CD4-positive, alpha-beta T cell treated with Interleukin-6 for 4 hours (primary cell): ENCODE data around the gene SSR4.
"Not testable (repeated sequence)": the region's sequence is repeated elsewhere in the genome, so short reads cannot be mapped to it uniquely, and the experiment has no call there.

ENCODE experiments used
- DNase-seq: peaks from one replicate; pipeline ENCODE4 v3.0.0-alpha.2; 2020; ENCODE audit warnings: mixed read lengths

Gene SSR4

DNA sequence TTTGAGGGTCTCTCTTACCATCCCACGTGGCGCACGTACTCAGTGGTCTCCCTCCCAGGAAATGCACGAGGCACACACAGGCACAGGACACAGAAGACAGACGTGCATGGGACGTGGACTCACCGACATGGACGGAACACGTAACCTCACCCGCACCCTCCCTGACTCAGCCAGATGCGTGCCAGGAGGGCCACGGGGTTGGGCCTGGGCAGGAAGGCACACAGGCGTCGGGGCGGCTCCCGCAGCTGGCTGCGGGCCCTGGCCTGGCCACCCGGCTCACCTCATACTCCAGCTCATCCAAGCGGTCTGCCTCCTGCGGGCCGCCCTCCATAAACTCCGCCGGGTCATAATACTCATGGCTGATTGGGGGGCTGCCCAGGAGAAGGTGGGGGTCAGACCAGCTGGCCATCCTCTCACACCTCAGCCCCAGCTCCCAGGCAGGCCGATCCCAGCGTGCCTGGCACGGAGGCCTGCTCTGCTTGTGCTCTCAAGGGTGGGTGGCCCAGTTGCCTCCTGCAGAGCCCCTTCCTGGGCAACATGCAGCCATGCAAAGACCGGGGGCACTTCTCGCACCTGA is 12.6 kb downstream of the SSR4 start:
- no peak for DNase-seq

DNA sequence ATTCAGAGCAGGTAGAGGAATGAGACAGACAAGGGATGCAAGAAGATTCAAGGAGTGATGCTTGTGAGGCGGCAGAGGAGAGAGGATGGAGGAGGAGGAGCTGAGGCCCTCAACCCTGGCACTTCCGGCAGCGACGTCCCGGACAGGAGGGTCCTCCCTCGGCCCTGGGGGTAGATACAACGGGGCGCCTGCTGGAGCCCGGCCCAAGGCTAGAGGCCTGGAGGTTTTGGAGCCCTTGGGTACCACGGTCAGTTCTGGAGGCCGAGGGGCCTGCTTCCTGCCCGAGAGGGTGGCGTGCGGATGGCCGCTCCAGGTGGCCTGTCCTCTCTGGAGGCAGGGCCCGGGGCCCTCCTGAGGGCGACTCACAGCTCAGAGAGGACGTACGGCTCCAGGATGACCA is 13.5 kb downstream of the SSR4 start:
- no peak for DNase-seq

DNA sequence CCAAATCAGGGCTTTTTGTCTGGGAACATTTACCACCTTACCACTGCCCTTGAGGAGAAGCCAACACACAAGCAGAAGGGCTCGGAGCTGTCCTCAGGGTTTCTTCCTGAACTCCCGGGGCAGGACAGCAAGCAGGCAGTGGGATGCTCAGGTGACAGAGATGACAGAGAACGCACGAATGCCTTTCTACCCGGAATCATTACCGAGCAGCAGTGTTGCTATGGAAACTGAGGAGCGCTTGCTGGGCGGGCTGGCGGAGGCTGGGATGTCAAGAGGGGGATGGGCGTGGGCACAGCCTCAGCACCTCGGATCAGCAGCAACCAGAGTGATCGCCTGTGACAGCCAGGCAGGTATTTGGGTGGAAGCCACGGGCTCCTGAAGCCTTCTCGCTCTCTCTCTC is 17.8 kb downstream of the SSR4 start:
- DNase-seq = no peak

DNA sequence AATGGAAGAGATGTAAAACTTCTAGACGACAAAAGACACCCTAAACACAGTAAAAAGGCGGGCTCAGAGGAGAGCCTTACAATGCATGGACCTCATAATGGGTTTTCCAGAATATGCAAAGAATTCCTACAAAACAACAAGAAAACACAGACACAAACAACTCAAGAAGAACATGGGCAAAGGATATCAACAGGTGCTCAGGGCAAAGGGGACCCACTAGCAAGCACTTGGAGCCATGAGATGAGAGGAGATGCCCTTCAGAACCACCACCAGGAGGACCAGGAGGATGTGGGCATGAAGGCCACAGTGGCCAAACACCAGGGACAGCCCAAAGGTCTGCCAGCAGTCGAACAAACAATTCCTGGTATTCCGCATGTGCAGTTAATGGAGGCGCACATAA is 18.7 kb downstream of the SSR4 start:
- DNase-seq = no peak

DNA sequence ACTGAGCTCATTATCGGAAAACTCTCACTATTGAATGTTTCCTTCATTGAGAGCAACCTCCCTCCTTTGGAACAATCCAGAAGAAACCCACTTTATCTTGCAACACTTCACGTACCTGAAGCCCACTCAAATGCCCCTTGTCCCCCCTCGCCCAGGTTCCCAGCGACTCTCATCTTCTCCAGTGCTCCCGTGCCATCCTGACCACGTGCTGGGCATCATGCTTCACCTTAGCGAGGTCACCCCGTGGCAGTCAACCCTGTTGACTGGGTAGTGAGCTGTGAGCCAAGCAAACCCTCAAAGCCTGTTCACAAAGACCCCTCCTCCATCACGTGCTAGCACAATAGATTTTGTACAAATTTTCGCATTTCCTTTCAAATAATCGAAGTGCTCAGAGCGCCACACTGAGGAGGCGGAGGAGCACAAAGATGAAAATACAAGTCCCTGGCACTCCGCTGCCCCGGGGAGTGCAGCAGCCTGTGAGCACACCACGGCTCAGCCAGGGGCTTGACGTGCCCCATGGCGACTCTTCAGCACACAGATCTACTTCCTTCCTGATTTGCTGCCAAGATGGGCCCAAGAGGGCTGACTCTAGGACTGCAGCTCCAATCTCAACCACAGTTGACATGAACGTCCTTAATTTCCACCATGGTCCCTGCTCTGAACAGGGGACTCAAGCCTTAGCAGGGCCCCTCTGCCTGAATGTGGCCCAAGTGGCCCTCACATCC is 20.3 kb downstream of the SSR4 start:
- no peak for DNase-seq

DNA sequence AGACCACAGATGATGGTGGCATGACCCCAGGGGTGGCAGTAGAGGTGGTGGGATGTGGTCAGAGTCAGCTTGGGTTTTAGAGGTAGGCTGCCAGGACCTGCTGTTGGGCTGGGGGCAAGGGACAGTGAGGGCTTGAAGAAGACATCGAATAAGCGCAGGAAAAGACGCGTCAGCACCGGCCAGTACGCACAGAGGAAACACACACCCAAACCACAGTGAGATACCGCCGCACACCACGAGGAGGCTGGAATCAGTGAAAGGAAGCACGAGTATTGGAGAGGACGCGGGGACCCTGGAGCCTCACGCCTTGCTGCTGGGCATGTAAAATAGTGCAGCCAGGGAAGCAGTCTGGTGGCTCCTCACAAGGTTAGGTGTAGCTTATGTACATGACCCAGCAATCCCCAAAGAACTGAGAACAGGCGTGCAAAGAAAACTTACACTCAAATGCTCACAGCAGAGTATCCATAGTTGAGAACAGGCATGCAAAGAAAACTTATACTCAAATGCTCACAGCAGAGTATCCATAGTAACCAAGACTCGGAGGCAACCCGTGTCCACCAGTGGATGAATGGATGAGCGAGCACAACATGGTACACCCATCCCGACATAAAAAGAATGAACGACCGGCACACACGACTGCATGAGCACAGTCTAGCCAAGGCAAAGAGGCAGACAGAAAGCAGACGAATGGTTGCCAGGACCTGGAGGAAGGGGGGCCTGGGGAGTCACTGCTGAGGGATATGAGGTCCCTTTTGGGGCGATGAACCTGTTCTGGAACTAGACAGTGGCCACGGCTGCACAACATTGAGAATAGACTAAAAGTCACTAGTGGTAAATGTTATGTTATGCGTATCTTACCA is 22.6 kb downstream of the SSR4 start:
- DNase-seq = peak; percentile 53

DNA sequence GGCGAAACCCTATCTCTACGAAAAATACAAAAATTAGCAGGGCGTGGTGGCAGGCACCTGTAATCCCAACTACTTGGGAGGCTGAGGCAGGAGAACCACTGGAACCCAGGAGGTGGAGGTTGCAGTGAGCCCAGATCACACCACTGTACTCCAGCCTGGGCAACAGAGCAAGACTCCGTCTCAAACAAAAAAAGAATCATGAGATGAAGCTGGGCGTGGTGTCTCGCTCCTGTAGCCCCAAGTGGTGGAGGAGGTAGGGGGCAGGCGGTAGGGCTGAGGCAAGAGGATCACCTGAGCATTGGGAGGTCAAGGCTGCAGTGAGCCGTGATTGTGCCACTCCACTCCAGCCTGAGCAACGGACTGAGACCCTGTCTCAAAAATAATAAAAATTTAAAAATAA is 23.6 kb downstream of the SSR4 start:
- not testable (repeated sequence) for DNase-seq

DNA sequence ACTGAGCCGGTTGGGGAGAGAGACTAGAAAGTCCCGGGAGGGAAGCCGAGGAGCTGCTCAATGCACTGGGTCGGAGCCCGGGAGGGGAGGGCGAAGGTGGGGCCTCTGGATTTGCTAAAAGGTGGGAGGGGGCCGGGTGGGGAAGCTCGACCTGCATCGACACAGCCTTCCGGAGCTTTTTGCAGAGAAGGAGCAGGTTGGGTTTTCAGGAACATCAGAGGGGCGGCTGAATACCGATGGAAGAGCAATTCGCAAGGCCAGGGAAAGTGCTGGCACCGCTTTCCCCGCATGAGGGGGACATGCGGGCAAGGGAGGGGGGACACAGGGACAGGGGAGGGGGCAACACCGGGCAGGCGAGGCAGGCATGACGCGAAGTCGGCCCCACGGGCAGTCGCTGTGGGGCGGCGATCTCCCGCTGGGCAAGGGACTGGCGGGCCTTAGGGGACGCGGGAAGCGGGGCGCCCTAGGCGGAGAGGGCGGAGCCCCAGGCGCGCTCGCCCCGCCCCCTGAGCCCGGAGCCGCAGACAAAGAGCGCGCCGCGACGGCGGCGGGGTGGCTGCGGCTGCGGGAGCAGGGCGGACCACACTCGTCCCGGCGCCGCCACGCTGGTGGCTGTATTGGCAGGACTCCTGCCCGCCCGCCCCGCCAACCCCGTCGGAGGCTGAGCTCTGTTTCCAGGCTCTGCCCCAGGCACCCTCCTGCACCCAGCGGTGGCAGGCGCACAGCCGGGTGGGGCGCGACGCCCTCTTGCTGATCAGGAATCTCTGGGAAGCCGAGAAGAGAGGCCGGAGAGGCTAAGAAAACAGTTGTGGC is 24.3 kb downstream of the SSR4 start:
- DNase-seq = peak; percentile 73

DNA sequence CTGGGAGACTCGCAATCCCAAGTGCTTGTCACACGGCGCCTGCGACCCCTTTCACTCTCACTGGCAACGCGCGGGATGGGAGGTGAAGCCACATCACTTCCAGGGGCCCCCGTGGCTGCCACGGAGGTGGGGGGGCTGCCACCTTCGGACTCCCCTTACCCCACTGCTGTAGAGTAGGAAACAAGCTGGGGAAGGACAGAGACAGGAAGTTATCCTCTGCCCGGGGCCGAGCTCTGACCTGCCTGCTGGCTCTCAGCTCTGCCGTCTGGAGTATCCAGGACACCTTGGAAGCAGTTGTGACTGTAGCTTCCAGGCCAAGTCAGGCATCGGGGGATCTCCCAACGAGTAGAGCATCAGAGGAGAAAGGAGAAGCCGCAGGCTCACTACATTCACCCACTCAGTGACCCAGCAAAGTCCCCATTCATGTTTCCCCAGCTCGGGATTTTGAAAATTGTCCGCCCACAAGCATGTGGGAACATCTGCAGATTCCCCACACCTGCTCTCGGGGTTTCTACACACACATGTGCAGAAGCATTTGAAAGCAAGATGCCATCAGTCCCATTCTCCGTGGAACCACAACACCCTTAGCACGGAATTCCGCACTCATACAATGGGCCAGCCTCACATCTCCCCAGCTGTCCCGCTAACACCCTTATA is 25.0 kb downstream of the SSR4 start:
- DNase-seq = no peak

DNA sequence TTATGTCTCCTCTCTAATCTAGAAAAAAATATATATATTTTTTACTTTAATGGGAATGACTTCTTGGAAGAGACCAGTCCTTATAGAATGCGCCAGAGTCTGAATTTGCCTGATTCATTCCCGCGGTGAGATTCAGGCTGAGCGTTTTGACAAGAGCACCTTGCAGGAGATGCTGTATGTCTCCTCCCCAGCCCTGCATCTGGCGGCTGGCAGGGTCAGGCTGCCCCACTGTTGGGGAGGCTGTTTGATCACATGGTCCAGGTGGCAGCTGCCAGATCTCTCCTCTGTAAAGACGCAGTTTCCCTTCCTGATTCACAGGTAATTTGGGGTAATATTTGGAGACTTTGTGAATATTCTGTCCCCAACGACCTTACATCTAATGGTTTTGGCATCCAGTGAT is 26.1 kb downstream of the SSR4 start:
- no peak for DNase-seq

DNA sequence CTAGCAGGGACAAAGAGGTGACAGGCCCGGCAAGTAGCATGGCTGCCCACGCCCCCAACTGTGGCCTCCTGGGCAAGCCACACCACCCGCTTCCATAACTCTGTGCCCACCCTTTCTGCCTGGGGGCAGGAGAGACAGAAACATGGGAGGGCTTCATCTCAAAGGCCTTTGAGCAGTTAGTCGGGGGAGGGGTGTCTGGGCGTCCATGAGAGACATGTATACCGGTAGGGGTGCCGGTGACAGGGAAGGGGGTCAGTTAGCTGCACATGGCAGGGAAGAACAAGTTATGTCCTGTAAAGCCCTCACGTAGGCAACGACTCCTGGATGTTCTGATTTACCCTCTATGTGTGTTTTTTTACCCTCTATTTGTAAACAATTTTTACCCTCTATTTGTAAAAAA is 26.6 kb downstream of the SSR4 start:
- DNase-seq = no peak

DNA sequence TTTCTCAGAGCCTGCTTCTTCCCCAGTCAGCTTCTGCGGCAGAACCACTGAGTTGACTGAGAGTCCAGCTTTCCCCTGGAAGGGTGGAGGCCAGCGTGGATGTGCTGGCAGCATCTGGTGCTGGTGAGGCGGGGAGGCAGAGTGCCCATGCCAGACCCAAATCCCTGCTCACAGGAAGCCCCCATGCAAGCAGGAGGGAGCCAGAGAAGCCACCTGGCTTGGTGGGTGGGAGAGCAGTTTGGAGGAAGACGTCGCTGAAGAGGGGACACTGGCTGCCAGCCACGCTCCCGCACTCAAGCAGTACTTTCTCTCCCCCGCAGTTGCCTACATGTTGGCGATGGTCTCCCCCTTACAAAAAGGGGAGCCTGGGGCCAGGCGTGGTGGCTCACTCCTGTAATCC is 29.9 kb downstream of the SSR4 start:
- no peak for DNase-seq

DNA sequence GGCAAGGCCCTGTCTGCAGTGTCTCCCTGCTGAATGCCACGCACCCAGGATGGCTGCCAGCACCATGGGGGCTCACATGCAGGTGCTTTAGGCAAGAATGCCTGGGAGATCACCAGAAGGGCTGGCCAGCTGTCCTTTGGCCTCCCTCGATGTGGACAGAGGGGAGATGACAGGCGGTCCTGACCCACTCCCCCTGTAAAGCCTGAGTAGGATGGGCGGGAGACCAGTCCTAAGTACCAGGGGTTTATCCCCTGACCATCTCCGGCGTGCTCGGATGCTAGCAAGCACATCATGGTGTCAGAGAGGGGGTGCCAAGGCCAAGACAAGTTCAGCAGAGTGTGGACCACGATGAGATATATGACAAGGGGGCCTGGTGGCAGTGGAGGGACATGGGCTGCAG is 30.6 kb downstream of the SSR4 start:
- no peak for DNase-seq

DNA sequence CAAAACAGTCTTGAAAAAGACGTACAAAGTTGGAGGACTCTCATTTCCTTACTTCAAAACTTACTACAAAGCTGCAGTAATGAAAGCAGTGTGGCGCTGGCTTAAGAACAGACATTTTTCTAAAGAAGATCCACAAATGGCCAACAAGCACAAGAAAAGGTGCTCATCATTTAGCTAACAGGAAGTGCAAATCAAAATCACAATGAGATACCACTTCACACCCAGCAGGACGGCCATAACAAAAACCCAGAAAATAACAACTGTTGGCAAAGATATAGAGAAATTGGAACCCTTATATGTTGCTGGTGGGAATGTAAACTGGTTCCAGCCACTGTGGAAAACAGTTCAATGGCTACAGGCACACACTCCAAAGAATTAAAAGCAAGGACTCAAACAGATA is 32.5 kb downstream of the SSR4 start:
- no peak for DNase-seq

DNA sequence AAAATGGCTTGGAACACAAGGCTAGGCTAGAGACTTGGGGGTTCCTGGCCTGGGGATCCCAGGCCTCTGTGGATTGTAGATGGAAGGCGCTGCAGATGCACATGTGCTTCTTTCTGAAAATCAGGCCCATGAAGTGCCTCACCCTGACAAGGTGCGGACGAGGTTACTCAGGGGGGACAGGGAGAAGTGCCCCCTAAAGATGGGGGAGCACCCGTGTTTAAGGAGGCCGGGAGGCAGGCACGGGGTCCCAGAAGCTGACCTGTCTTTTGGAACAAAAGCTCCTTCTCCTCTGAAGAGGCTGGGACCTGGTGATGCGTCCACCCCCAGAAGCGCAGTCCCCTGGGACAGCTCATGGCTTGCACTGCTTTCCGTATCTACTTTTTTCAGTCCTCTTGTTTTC is 33.4 kb downstream of the SSR4 start:
- no peak for DNase-seq

DNA sequence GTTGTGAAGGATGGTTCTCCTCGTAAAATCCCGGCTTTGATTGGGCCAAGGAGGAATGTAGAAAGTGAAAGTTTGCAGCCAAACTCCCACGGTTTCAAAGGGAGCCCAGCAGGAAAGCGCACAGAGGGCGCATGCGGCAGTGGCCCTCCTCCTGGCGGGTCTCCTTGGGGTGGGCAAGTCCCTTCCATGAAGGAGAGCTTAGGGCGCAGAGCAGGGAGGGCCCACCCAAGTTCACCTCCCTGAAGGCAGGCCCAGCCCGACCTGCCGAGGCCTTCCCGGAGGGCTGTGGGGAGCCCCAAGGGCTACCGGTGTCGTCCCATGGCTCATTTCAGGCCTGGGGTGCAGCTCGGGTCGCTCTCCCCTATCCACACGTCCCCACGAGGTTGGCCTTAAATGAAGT is 33.8 kb downstream of the SSR4 start:
- no peak for DNase-seq

DNA sequence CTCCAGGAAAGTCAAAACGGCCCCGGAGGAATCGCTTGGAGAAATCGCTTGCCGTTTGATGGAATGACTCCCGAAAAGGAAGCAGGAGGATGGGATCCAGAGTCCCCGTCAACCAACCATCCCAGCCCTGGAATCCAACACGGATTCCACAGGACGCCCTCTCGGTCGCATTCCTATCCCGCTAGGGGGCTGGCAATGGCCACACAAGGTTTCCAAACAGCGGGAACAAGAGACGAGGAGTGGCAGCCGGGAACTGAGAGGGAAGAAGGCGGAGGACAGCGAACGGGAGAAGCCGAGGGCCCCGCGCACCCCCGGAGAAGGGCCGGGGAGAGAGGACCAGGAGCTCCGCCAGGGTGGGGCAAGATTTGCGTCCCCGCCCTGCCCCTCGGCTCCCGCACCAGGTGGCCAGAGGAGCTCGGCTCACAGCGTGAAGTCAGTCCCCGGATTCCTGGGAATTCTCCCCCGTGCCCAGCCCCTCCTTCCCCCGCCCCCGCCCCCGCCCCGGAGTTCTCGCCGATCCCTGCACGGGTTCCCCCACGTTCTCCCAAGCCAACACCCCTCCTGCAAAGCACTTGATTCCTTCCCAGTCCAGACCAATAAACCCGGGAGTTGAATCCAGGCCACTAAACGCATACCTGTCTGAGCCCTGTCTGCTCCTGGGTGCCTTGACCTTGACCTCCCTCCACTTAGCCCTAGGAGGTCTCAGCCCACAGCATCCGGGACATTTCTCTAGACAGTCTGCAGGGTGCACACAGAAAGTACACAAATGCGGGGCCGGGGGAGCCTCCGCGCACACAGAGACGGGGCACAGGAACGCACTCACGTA is 34.5 kb downstream of the SSR4 start:
- DNase-seq = no peak

DNA sequence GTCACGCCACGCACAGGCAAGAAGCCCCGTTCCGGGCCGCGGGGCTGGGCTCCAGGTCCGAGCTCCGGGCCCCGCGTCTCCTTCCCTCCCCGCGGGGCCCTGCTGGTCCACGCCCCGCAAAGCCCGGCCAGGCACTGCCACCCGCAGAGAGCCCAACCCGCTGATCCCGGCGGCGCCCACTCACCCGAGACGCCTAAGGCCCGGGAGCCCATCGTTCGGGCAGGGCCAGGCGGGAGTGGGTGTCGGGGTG is 35.0 kb downstream of the SSR4 start:
- DNase-seq = no peak

DNA sequence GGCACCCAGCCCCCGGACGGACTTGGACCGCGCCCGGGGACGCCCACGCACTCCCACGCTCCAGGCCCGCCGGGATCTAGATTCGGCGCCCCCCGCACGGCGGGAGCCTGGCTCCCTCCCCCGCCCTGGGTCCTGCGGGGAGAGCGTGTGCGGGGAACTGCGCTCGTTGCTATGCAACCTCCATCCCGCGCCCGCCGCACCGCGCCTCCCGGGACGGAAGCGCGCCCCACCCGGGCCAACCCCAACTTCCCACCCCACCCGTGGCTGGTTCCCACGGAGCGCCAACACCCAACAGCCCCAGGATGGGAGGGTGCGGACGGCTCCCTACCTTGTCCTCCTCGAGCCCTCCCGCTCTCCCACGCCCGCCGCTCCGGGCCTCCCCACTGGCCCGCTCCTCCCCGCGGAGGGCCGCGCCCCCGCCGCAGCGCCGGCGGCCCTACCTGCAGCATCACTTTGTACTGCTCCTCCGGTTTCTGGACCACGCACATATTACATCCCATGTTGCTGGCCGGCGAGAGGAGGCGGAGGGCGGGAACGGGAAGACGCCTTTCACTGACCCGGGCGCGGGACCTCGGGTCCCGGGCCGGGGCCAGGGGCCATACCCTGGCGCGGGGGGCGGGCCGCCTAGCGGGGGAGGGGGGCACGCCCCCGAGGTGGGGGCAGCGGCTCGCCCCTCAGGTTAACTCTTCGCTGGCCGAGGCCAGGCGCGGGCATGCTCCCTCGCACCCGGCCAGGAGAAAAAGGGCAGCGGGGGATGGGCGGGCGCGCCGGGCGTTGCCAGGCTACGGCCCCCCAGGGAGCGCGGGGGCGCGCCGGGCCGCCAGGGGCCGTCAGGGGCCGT is 35.6 kb downstream of the SSR4 start, which contains the start of gene PDZD4:
Gene PDZD4, minus strand, starts transcription at position 746 of the 841 bp plus-strand sequence. Its CDS starts 246 bp downstream, at position 500.
- DNase-seq = no peak

DNA sequence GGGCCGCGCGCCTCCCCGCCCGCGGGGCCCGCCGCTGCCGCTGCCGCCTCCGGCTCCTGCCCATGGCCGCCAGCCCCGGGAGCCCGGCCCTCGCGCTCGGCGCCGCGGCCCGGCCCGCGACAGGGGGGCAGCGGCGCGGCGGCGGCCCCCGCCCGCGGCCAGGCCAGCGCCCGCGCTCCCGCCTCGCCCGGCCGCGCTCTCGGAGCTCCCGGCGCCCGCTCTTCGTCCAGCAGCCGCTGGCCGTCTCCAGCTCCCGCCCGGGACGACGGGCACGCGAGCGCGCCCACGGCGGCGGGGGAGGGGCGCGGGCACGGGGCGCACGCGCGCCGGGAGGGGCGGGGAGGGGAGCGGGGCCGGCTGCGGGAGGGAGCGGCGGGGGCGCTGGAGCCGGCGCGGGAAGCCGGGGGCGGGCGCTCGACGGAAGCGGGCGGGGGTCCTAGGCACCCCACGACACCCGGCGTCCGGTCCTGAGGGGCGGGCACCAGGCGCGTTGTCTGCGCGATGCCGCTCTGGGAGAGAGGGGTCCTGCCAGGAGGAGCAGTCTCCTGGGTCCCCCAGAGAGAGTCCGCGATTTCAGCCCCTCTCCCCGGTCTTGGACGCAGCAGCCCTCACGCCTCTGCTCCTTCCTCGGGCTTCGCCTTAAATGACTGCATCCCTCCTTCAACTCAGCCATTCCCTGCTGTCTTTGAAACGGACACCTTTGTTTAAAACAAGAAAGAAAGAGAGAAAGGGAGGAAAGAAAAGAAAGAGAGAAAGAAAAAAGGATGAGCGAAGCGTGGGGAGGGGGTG is 36.4 kb downstream of the SSR4 start:
- no peak for DNase-seq
